DMS153 (cell line): ENCODE measurements around the gene SSBP4.
"Not testable (repeated sequence)": the region's sequence is repeated elsewhere in the genome, so short reads cannot be mapped to it uniquely, and the experiment has no call there.

ENCODE experiments used
- DNase-seq: peaks from one replicate; lab custom pipeline; 2025; lab: John Stamatoyannopoulos, UW

The SSBP4 gene

DNA sequence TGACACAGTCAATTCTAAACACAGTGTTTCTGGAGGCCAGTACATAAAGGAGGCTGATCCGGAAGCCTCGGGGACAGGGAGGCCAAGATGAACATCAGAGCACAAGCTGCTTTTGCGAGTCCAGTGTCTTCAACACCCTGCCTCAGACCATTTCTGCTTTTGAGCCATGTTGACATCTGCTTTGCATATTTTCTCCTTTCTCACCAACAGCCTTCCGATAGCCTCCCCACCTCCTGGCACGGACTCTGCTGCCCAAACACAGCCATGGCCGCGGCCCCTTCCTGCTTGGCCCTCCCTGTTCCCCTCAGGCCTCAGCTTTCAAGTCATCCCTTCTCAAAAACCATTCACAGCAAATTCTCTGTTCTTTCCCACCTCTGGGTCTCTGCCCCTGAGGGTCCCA, 25.4 kb upstream of the SSBP4 start:
- DNase-seq = no peak

DNA sequence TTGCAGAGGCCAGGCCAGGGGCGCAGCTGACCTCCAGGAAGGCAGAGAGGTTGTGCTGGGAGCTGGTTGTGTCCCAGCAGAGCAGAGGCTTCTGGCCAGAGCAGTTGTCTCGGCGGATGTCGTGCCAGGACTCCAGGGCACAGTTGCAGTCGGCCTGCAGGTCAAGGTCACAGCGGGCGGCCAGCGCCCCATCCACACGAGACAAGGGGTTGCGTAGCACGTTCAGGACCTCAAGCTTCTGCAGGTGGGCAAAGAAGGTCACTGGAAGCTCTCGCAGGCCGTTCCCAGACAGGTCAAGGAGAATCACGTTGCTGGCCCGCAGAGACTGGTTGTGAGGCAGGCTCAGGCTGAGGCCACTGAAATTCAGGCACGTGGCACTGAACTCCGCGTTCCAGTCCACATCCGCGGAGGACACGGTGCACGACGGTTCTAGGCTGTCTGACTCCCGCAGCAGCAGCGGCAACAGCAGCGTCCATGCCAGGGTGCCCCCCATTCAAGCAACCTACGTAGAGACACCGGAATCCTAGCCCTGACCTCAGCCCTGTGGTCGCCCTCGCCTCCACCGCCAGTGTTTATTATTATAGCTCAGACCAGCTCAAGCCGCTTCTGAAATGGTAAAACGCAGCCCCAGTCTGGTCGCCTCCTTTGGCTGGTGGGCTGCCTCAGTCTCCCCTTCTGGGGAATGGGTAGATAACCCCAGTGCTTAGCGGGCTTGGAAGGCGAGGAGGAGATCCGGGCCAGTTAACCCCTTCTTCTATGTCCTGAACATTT, 22.5 kb upstream of the SSBP4 start:
- no peak for DNase-seq

DNA sequence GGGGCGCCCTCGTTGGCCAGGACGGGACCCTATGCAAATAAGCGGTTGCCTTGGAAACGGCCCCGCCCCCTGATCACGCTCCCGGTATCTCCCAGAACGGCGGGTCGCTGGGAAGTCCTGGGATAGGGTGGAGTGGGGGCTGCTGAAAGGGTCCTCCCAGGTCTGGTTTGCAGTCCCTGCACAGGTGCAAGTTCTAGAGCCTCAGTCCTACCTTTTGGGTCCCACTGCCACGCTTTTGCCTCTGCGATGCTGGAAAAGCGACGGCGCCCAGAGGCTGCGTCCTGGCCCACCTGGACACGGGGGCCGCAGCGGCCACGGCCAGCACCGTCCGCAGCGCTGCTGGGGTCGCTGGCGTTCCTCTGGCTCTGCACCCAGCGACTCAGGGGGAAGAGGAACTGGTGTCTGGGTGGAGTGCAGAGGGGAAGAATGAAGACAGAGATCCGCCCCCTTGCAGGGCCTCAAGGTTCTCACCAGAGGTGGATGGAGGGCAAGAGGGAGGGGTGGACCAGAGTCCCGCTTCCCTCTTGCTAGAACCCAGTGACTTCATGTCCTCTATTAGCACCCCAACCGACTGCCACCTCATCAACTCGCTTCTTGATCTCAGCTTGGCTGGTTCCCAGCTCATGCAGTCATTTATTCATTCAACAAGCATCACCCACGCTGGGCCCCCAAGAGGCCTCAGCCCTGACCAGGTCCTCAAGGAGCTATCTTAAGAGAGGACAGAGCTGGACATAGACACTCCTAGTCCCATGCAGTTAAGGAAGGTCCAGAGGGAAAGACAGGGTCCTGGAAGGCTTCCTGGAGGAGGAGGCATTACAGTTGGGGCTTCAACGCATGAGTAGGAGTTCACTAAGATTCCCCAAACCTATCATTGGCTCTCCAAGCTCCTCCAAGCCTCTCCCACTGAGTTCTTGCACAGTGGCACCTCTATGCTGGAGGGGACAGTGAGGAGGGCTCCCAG, 21.7 kb upstream of the SSBP4 start, which contains the start of gene LRRC25:
LRRC25 (minus strand) TSS at position 381 of the 961 bp plus-strand sequence. CDS start 659 bp downstream, outside the sequence.
- DNase-seq = no peak

DNA sequence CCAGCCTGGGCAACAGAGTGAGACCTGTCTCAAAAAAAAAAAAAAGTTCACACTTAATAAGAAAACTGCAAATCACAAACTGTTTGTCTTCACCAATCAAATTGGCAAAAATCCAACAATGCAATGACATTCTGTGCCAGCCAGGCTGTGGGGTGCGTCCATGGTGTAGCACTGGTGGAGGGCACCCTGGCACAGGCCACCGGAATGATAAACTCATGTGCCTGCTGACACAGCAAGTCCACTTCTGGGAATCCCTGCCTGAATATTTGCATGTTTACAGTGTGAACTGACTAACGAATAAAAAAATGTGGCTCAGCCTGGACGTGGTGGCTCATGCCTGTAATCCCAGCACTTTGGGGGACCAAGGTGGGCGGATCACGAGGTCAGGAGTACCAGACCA, 20.2 kb upstream of the SSBP4 start:
- no peak for DNase-seq

DNA sequence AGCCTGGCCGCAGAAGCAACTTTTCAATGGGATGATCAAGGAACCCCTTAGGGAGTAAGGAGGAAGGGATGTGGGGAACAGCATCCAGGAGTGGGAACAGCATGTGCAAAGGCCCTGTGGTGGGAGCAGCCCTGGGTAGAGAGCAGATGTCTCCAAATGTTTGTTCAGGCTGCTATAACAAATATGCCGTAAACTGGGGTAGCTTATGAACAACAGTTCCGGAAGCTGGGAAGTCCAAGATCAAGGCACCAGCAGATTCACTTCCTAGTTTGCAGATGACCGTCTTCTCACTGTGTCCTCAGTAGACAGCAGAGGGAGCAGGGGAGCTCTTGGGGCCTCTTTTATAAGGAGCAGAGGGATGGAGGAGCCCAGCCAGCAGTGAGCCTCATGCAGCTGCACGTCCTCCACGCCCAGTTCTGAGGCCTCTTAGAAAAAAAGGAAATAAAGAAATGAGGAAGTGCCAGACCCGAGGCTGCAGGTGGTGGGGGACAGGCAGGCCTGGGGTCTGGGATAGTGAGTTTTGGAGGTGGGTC, 17.6 kb upstream of the SSBP4 start:
- peak; percentile 35 for DNase-seq

DNA sequence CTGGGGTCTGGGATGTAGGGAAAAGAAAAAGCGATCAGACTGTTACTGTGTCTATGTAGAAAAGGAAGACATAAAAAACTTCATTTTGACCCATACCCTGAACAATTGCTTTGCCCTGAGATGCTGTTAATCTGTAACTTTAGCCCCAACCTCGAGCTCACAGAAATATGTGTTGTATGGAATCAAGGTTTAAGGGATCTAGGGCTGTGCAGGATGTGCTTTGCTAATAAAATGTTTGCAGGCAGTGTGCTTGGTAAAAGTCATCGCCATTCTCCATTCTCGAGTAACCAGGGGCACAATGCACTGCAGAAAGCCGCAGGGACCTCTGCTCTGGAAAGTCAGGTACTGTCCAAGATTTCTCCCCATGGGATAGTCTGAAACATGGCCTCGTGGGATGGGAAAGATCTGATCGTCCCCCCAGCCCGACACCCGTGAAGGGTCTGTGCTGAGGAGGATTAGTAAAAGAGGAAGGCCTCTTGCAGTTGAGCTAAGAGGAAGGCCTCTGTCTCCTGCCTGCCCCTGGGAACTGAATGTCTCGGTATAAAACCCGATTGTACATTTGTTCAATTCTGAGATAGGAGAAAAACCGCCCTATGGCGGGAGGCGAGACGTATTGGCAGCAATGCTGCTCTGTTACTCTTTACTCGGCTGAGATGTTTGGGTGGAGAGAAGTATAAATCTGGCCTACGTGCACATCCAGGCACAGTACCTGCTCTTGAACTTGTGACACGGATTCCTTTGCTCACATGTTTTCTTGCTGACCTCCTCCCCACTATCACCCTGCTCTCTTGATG, 16.5 kb upstream of the SSBP4 start:
- DNase-seq = not testable (repeated sequence)

DNA sequence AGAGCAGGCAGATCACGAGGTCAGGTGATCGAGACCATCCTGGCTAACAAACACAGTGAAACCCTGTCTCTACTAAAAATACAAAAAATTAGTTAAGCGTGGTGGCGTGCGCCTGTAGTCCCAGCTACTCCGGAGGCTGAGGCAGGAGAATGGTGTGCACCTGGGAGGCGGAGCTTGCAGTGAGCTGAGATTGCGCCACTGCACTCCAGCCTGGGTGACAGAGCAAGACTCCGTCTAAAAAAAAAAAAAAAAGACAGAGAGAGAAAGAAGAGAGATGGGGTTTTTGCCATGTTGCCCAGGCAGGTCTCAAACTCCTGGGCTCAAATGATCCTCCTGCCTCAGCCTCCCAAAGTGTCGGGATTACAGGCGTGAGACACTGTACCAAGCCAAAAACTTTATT, 13.4 kb upstream of the SSBP4 start:
- DNase-seq = not testable (repeated sequence)

DNA sequence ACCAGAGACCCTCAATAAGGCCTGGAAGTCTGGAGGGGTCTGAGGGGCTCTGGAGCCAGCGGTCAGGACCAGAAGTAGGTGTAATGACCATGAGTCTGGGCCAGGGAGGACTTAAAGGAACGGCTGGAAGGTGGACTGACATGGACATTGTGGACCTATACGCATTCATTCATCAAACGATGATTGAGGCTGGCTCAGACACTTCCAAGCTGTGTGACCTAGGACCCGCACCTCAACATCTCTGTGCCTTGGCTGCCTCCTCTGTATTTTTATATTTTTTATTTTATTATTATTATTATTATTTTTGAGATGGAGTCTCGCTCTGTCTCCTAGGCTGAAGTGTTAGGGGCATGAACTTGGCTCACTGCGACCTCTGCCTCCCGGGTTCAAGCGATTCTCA, 12.4 kb upstream of the SSBP4 start:
- DNase-seq = no peak

DNA sequence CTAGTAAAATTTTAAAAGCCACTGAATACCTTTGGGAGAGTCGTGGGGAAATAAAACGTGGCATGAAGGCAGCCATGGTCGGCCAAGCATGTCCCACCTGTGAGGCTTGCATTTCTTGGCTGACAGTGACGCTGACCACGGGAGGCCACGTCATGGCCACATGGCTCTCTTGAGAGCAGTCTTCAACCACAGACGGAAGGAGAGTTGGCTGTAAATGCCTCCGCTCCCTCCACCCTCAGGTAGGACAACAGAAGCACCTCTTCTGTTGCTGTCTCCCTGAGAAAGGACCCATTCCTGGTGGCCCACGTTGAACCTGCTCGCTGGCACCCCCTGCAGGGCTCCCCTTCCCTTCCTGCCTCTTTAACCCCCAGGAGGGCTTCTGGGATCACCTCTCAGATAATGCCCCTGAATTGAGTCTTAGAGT, 11.1 kb upstream of the SSBP4 start:
- no peak for DNase-seq

DNA sequence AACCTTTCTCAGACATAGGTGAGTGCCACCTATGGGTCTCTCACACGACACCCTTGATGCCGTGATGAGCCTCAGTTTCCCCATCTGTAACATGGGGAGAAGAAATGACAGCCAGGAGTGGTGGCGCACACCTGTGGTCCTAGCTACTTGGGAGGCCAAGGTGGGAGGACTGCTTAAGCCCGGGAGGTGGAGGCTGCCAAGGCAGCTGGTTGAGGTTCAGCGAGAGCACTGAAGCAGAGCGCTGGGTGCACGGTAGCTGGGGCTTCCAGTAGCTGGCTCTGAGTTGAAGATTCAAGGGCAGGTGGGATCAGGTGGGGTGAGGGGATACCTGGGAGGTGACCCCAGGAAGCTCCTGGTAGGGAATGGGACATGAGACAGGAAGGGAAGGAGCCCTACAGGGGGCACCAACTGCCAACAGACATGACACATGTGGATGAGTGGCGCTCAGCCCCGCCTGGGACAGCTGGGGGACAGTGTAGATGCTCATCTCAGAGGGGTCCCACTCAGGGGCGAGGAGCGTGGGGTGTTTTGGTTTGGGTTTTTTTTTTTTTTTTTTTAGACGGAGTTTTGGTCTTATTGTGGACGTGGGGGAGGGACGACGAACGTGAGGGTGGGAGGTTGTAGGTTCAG, 6.5 kb upstream of the SSBP4 start:
- DNase-seq = no peak

DNA sequence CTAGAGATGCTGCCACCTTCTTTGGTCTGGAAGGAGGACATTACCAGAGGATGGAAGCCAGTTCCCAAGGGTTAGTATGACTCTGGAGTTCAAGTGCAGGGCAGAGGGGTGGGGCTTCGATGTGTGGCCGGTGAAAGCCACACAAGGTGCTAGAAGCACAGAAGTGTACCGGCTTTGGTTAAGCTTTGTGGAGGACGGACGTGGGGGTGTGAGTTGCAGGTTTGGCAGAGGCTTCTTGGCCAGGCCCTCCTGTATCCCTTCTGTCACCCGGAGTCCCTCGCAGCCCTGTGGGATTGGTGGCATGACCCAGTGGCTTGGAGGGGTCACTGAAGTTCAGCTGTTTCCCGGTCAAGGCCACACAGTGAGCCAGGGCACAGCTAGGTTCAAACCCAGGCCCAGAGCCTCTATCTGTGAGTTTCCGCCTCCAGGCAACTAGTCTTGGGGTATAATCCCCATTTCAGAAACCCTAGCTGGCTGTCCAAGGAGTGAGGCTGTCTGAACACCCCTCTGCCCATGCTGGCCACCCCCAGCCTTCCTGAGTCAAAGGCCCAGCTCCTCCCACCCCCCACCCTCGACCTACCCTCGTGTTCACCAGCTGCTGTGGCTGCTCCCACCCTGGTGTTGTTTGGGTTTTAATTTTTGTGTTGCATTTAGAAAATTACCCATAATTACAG, 4.6 kb upstream of the SSBP4 start:
- DNase-seq = no peak

DNA sequence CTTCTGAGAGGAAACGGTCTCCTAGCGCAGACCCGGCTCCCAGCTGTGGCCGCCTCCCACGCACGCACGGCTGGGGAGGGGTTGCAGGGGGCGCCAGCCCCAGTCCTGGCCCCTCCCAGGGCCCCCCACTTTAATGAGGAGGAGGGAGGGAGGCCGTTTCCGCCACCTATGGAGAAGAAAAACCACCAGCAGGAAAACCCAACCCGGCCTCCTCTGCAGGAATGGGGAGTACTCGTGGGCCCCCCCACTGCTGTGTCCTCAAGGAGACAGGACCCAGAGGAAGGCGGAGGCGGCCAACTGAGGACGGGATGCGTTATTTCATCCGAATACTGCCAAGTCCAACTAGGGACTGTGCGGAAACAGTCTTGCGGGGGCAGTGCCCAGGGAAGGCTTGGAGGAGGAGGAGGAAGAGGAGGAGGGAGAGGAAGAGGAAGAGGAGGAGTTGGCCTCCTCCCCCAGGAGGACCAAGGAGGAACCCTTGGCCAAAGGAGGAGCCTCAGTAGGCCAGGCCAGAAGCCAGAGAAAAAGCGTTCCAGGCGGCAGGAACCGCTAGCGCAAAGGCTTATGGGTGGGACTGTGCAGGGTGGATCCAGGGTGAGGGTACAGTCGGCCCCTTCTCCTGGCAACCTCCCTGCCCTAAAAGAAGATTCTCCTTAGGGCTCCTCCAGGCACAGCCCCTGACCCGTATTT, 3.9 kb upstream of the SSBP4 start:
- no peak for DNase-seq

DNA sequence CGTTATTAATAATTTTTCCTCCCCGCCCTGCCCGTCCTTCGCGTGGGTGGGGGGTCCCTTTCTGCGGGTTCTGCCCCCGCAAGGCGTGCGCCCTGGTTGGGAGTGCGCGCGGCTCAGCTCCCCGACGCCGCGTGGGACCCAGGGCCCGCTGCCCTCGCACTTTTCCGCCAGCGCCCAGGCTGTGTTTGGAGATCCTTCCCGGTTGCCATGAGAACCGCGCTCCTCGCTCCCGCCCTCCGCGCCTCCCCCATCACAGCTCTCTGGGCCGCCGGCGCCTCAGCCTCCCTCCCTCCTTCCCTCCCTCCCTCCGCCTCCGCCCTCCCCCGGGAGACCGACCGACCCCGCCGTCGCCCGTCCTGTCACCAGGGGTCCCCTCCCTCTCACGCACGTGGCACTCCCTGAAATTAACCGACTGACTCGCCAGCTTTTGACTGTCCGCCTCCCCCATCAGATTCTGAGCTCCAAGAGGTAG, 2.4 kb upstream of the SSBP4 start:
- DNase-seq = peak; percentile 62

DNA sequence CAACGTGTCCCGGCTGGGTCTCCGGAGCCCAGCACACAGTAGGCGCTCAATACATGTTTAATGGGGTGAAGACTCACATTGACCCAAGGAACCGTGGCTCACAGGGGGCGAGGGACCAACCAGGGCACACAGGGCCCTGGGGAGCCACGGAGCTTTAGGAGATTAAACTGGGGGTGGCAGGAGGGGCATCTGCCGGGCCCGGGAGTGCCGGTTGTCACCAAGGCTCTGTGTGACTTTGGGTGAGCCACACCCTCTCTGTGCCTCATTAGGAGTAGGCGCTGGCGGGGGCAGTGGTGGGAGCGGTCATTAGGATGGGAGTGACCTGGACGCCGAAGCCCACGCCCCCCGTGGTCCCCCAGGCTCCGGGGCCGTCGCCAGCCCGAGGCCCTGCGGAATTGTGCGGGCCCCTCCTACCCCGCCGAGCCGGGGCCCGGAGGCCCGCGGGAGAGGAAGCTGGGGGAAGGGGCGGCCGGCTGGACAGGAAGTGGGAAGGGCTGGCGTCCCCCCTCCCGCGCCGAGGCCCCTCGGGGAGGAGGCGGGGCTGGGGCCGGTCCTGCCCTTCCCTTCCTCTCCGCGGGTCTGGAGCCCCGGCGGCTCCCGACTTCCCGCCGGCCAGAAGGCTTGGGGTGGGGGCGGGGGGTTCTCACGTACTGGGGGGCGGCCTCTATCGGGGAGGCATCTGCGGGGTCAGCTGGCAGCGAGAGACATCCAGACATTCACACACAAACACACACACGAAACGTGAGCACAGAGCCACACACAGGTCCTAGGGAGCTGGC, 1.8 kb upstream of the SSBP4 start:
- DNase-seq = peak; percentile 37

DNA sequence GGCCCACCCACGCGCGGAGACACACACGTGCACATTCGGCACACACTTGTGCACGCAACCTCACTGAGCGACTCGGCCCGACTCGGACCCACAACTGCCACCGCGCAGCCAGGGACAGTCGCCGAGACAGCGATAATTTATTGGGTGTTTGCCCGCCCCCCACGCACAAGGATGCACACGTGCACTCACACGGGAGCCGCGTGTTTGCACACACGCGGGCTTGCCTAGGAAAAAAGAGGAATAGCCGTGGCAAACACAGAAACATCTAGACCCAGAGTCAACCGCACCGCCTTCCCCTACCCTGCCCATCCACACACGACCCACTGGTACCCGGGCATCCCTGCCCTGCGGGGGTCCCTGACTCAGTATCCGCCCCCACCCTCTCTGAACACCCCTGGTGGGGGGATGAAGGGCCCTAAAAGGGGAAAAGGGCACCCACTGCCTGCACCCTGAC, 1.1 kb upstream of the SSBP4 start:
- DNase-seq = no peak

DNA sequence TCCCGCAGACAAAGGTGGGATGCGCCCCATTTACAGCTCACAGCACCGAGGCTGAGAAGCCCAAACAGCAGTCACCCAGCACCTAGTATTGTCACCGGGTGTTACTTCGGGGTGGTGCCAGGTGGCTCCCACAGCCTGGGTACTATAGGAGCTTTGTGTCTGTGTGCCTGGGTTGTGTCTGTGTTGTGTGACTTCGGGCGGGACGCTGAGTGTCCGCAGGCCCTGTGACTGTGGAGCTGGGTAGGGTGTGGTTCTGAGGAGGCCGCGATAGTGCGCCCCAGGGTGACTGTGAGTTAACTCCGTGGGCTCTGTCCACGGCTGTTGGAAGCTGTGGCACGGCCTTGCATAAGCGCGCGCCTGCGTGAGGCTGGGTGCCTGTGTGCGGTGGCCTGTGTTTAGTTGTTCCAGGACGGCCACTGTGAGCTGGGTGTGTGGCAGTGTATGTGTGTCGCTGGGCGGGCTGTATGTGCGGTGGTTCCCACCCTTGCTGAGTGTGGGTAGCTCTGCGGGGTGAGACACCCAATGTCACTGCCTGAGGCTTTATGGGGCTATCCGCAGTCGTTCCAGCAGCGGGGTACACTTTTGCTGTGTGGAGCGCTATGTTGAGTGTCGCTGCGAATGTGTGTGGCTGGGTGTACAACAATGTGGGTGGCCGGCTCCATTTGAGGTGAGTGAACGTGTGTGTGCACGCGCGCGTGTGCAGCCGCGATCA, 559 bp upstream of the SSBP4 start:
- peak; percentile 30 for DNase-seq

DNA sequence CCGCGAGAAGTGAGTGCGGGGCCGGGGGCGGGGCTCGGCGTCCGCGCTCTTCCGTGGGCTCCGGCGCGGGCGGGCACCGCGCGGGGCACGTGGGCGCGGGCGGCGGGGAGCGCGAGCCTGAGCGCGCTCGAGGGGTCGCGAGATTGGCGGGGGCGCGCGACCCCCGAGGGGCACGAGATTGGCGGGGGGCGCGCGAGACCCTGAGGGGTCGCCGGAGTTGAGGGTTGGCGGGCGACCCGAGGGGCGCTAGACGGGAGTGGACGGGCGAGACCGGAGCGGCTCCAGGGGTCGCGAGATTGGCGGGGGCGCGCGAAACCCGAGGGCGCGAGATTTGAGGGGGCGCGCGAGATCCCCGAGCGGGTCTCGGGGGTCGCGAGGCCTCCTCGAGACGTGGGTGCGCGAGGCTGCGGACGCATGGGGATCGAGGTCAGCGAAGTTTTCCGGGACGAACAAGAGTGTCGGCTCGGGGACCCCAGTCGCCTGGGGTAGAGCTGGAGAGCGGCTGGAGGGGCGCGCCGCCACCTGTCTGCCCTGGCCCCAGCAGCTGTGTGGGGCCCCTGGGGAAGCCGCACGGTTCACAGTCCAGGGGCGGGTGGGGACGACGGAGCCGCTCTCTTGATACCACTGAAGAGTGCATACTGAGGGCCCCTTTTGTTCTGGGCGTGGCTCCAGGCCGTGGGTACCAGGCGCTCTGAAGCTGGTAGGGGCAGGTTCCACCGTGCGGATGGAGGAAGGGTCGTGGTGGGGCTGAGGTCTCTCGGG, 682 bp downstream of the SSBP4 start:
- DNase-seq = no peak

DNA sequence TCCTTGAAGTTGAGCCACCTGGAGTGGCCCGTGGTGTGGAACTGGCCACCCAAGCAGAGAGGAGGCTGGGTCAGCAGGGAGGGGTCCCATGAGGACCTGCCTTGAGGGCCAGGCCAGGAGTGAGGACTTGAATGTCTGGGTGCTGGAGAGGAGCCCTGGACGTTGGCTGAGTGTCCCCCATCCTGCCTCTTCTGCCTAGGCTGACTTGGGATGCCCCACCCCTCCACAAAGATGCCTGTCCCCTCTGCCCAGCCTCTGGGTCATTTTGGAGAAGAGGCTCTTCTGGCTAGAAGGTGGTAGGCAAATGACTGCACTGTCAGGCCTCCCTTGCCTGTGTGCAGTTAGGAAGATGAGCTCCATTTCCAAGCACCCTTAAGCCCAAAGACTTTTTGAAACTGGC, 1.7 kb downstream of the SSBP4 start:
- no peak for DNase-seq
